HepG2 (cell line): Measurements from ENCODE around the gene CD58. TPM values are rescaled to one million over a fixed set of nuclear protein-coding genes. Genes with fewer than 3 reads are reported as not detected.

Experiments
- ERF ChIP-seq: IDR thresholded peaks from 2 replicates; pipeline ENCODE4 v1.6.1; 2018; ENCODE audit warnings: missing biosample characterization, missing genetic modification reagents
- HNRNPUL1 ChIP-seq: fragments of 200-400 bp; formaldehyde crosslinking; IDR thresholded peaks from 2 replicates; pipeline ENCODE4 v1.6.1; 2017; ENCODE audit warnings: low read depth, mild to moderate bottlenecking, low read length, moderate library complexity
- HOXA7 ChIP-seq: sonication (generic); formaldehyde crosslinking; IDR thresholded peaks from 2 replicates; pipeline ENCODE4 v1.8.1; 2022; ENCODE audit warnings: mild to moderate bottlenecking, missing genetic modification reagents, moderate library complexity
- KDM1A ChIP-seq: IDR thresholded peaks from 2 replicates; pipeline ENCODE4 v1.6.1; 2016; ENCODE audit warnings: missing compliant biosample characterization
- MEIS2 ChIP-seq: sonication (generic); formaldehyde crosslinking; IDR thresholded peaks from 2 replicates; pipeline ENCODE4 v1.9.0; 2021; ENCODE audit warnings: mild to moderate bottlenecking, missing genetic modification reagents
- NONO ChIP-seq, 2 experiments: fragments of 450-650 bp in 1 of 2; sonication (generic) in 1 of 2; formaldehyde crosslinking in 1 of 2; IDR thresholded peaks in 1 of 2; conservative IDR thresholded peaks in 1 of 2; 2 replicates each; pipeline versions ENCODE4 v1.6.1 to v1.8.0; 2017 to 2022; ENCODE audit warnings: mild to moderate bottlenecking in 1 of 2, missing genetic modification reagents in 1 of 2, moderate library complexity in 1 of 2
- PRMT3 ChIP-seq: sonication (generic); formaldehyde crosslinking; IDR thresholded peaks from 2 replicates; pipeline ENCODE4 v1.8.1; 2022; ENCODE audit warnings: low read depth, mild to moderate bottlenecking, moderate library complexity, missing genetic modification reagents, borderline replicate concordance
- SSRP1 ChIP-seq: IDR thresholded peaks from 2 replicates; pipeline ENCODE4 v1.6.1; 2016; ENCODE audit warnings: control low read depth
- TSC22D2 ChIP-seq: sonication (generic); formaldehyde crosslinking; IDR thresholded peaks from 2 replicates; pipeline ENCODE4 v1.5.1; 2020; ENCODE audit warnings: missing genetic modification reagents, mild to moderate bottlenecking, borderline replicate concordance
- ZNF264 ChIP-seq: sonication (generic); formaldehyde crosslinking; IDR thresholded peaks from 2 replicates; pipeline ENCODE4 v1.4.0; 2020; ENCODE audit warnings: missing genetic modification reagents
- ZNF274 ChIP-seq: sonication (generic); formaldehyde crosslinking; IDR thresholded peaks from 2 replicates; pipeline ENCODE4 v1.5.1; 2020; ENCODE audit warnings: mild to moderate bottlenecking, missing genetic modification reagents
- ZNF282 ChIP-seq: fragments of 450-650 bp; IDR thresholded peaks from 2 replicates; pipeline ENCODE4 v1.6.1; 2018; ENCODE audit not compliant: partially characterized antibody
- ZNF878 ChIP-seq: sonication (generic); formaldehyde crosslinking; IDR thresholded peaks from 2 replicates; pipeline ENCODE4 v1.8.1; 2023; ENCODE audit warnings: mild to moderate bottlenecking, missing genetic modification reagents, moderate library complexity
- polyA plus RNA-seq, 8 experiments: library from polyadenylated mRNA; depleted of rRNA in 3 of 8; stranded (reverse) in 7 of 8; unstranded in 1 of 8; fragments of >200 nt; fragmentation: Illumina TruSeq in 4 of 8; extraction: Trizol in 4 of 8; gene quantifications; 2 replicates each; pipeline versions ENCODE4 v1.2.1 to v1.2.3, GENCODE V29; 2011 to 2016; ENCODE audit warnings: low read depth in 4 of 8, missing spikeins in 1 of 8, mixed read lengths in 1 of 8; ENCODE audit not compliant: insufficient read depth in 1 of 8
- total RNA-seq, 5 experiments: library from RNA; depleted of rRNA; stranded (reverse); fragments of >200 nt; fragmentation: Illumina TruSeq; extraction: Trizol; gene quantifications; 2 replicates each; pipeline ENCODE4 v1.2.3, GENCODE V29; 2016; ENCODE audit warnings: low read depth in 1 of 5
- TF ChIP-seq, protein P1 (sequence below), 2 experiments: fragments of 450-650 bp in 1 of 2; sonication (generic) in 1 of 2; formaldehyde crosslinking in 1 of 2; IDR thresholded peaks; 2 replicates each; pipeline versions ENCODE4 v1.6.1 to v1.8.0; 2016 to 2022; ENCODE audit warnings: antibody characterized with exemption in 1 of 2, mild to moderate bottlenecking in 1 of 2, missing genetic modification reagents in 1 of 2
- TF ChIP-seq, protein P2 (sequence below): sonication (generic); formaldehyde crosslinking; IDR thresholded peaks from 2 replicates; pipeline ENCODE4 v1.9.0; 2022; ENCODE audit warnings: missing genetic modification reagents, mild to moderate bottlenecking, borderline replicate concordance
- TF ChIP-seq, protein P3 (sequence below): sonication (generic); formaldehyde crosslinking; IDR thresholded peaks from 2 replicates; pipeline ENCODE4 v1.8.0; 2022; ENCODE audit warnings: missing genetic modification reagents, mild to moderate bottlenecking, borderline replicate concordance

Gene CD58
- total and polyA plus RNA-seq, 2 of the 13 experiments (the other 11 are each of a cell fraction or from before 2014, with no cell fraction given) = 9.4 to 13.5 TPM

DNA sequence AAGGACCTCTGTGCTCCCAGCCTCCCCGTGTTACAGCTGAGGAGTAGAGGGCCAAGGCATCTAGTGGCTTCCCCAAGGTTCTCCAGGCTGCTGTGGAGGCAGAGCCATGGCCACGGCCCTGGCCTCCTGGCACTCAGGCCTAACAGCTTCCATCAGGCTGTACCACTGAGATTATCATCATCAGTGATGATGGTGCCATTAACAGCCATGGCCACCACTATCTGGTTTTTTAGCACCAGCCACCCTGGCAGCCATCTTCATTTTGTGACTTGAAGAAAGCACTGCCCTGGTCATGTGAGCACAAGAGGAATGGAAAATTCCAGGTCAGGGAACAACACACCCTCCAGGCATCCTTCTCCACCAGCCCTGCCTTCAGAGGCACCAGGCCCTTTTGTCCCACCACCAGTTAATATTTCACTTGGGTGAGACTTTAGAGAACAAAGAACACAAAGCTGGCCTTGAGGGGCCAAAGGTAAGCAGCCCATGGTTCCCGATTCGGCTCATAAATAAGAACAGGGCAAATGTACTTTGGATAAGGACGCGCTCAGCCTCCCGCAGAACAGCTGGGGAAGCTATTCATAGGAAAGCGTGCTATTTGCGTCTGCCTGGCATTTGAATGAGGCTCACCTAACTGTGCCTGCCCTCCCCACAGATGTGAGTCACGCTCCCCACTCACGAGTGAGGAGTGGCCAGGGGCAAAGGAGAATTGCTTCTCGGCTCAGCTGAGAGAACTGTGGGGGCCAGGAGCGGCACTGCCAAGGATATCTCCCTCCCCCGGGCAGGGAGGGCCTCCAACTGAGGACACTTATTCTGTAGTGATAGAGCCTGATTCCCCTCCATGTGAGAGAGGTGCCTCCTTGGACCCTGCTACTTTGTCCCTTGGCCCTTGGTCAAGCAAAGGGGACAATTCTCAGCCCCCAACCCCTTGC lies 95.6 kb downstream of the CD58 start (continued):
- TF ChIP-seq, protein P1, sequence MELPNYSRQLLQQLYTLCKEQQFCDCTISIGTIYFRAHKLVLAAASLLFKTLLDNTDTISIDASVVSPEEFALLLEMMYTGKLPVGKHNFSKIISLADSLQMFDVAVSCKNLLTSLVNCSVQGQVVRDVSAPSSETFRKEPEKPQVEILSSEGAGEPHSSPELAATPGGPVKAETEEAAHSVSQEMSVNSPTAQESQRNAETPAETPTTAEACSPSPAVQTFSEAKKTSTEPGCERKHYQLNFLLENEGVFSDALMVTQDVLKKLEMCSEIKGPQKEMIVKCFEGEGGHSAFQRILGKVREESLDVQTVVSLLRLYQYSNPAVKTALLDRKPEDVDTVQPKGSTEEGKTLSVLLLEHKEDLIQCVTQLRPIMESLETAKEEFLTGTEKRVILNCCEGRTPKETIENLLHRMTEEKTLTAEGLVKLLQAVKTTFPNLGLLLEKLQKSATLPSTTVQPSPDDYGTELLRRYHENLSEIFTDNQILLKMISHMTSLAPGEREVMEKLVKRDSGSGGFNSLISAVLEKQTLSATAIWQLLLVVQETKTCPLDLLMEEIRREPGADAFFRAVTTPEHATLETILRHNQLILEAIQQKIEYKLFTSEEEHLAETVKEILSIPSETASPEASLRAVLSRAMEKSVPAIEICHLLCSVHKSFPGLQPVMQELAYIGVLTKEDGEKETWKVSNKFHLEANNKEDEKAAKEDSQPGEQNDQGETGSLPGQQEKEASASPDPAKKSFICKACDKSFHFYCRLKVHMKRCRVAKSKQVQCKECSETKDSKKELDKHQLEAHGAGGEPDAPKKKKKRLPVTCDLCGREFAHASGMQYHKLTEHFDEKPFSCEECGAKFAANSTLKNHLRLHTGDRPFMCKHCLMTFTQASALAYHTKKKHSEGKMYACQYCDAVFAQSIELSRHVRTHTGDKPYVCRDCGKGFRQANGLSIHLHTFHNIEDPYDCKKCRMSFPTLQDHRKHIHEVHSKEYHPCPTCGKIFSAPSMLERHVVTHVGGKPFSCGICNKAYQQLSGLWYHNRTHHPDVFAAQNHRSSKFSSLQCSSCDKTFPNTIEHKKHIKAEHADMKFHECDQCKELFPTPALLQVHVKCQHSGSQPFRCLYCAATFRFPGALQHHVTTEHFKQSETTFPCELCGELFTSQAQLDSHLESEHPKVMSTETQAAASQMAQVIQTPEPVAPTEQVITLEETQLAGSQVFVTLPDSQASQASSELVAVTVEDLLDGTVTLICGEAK (IDR thresholded peaks at IDR 0.05) = no peak
- TF ChIP-seq, protein P1 (CRISPR knock-in tag; IDR thresholded peaks at IDR 0.05) = peak; percentile 69; the same call in 1 of the 2 replicates
- no peak for TF ChIP-seq SSRP1 (CRISPR knock-in tag)
- TF ChIP-seq NONO (IDR thresholded peaks at IDR 0.05) = no peak
- TF ChIP-seq NONO (CRISPR knock-in tag; conservative IDR thresholded peaks at IDR 0.05) = peak; percentile 52; the same call in 1 of the 2 replicates
- peak; percentile 93 for TF ChIP-seq ZNF264 (CRISPR knock-in tag)
- TF ChIP-seq PRMT3 = no peak
- no peak for TF ChIP-seq KDM1A (CRISPR knock-in tag)
- no peak for TF ChIP-seq HOXA7
- no peak for TF ChIP-seq TSC22D2 (CRISPR knock-in tag)
- peak; percentile 65; the same call in 1 of the 2 replicates for TF ChIP-seq MEIS2
- no peak for TF ChIP-seq ZNF282
- TF ChIP-seq, protein P2, sequence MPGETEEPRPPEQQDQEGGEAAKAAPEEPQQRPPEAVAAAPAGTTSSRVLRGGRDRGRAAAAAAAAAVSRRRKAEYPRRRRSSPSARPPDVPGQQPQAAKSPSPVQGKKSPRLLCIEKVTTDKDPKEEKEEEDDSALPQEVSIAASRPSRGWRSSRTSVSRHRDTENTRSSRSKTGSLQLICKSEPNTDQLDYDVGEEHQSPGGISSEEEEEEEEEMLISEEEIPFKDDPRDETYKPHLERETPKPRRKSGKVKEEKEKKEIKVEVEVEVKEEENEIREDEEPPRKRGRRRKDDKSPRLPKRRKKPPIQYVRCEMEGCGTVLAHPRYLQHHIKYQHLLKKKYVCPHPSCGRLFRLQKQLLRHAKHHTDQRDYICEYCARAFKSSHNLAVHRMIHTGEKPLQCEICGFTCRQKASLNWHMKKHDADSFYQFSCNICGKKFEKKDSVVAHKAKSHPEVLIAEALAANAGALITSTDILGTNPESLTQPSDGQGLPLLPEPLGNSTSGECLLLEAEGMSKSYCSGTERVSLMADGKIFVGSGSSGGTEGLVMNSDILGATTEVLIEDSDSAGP (CRISPR knock-in tag) = peak; percentile 76; the same call in 1 of the 2 replicates
- TF ChIP-seq, protein P3, sequence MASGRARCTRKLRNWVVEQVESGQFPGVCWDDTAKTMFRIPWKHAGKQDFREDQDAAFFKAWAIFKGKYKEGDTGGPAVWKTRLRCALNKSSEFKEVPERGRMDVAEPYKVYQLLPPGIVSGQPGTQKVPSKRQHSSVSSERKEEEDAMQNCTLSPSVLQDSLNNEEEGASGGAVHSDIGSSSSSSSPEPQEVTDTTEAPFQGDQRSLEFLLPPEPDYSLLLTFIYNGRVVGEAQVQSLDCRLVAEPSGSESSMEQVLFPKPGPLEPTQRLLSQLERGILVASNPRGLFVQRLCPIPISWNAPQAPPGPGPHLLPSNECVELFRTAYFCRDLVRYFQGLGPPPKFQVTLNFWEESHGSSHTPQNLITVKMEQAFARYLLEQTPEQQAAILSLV (CRISPR knock-in tag) = no peak; the same call in 1 of the 2 replicates
- TF ChIP-seq ZNF274 = 0 out of 2 replicates have a peak, but pooled peaks have one; percentile 35
- TF ChIP-seq ZNF878 (CRISPR knock-in tag) = peak; percentile 97
- TF ChIP-seq HNRNPUL1 = no peak
- TF ChIP-seq ERF (CRISPR knock-in tag) = peak; percentile 61
